Measurements from ENCODE around the gene LIN28B.
"Not testable (repeated sequence)": the region's sequence is repeated elsewhere in the genome, so short reads cannot be mapped to it uniquely, and the experiment has no call there.

LIN28B gene

GRCh38 chr6:104956731-104957294 lies at the start of gene LIN28B:
Gene LIN28B, plus strand, starts transcription at chr6:104957107. Its CDS starts 144 bp downstream, at chr6:104957251.
- no peak for DNase-seq

GRCh38 chr6:104908031-104908887 lies 48.6 kb upstream of the LIN28B start:
- DNase-seq = no peak

GRCh38 chr6:104908888-104909525 lies 47.9 kb upstream of the LIN28B start:
- no peak for DNase-seq

GRCh38 chr6:104921896-104922295 lies 35.0 kb upstream of the LIN28B start:
- DNase-seq = no peak

GRCh38 chr6:104928141-104928540 lies 28.8 kb upstream of the LIN28B start:
- no peak for DNase-seq

GRCh38 chr6:104929353-104929752 lies 27.6 kb upstream of the LIN28B start:
- no peak for DNase-seq

GRCh38 chr6:104930939-104931338 lies 26.0 kb upstream of the LIN28B start:
- DNase-seq = no peak

- DNase-seq = no peak
Observed at GRCh38 chr6:104936766-104937535, 20.0 kb upstream of the LIN28B start.

- no peak for DNase-seq
Observed at GRCh38 chr6:104940238-104940892, 16.5 kb upstream of the LIN28B start.

- DNase-seq = peak; percentile 32
Observed at GRCh38 chr6:104940893-104941728, 15.8 kb upstream of the LIN28B start.

- DNase-seq = no peak
Observed at GRCh38 chr6:104941729-104942091, 15.2 kb upstream of the LIN28B start.

GRCh38 chr6:104943781-104944180 lies 13.1 kb upstream of the LIN28B start:
- DNase-seq = no peak

GRCh38 chr6:104949206-104949605 lies 7.7 kb upstream of the LIN28B start:
- no peak for DNase-seq

GRCh38 chr6:104951677-104952076 lies 5.2 kb upstream of the LIN28B start:
- DNase-seq = no peak

GRCh38 chr6:104952911-104953399 lies 4.0 kb upstream of the LIN28B start:
- DNase-seq = no peak

- DNase-seq = not testable (repeated sequence)
Observed at GRCh38 chr6:104953400-104954189, 3.3 kb upstream of the LIN28B start.

GRCh38 chr6:104954190-104954797 lies 2.6 kb upstream of the LIN28B start:
- DNase-seq = no peak

- DNase-seq = no peak
Observed at GRCh38 chr6:104955491-104955890, 1.4 kb upstream of the LIN28B start.

- no peak for DNase-seq
Observed at GRCh38 chr6:104955927-104956730, 778 bp upstream of the LIN28B start.

Measured in stimulated activated CD4-positive, alpha-beta T cell treated with anti-CD3 and anti-CD28 coated beads, Interleukin-12 subunit alpha, Interleukin-12 subunit beta, amount 100 ng/mL, for 4 hours (primary cell).